NCI-H1092 (cell line): ENCODE data around the gene TXNRD2.
"Not testable (repeated sequence)": the region's sequence is repeated elsewhere in the genome, so short reads cannot be mapped to it uniquely, and the experiment has no call there.

ENCODE experiments used
- DNase-seq: peaks from one replicate; lab custom pipeline; 2025; lab: John Stamatoyannopoulos, UW

Gene TXNRD2

DNA sequence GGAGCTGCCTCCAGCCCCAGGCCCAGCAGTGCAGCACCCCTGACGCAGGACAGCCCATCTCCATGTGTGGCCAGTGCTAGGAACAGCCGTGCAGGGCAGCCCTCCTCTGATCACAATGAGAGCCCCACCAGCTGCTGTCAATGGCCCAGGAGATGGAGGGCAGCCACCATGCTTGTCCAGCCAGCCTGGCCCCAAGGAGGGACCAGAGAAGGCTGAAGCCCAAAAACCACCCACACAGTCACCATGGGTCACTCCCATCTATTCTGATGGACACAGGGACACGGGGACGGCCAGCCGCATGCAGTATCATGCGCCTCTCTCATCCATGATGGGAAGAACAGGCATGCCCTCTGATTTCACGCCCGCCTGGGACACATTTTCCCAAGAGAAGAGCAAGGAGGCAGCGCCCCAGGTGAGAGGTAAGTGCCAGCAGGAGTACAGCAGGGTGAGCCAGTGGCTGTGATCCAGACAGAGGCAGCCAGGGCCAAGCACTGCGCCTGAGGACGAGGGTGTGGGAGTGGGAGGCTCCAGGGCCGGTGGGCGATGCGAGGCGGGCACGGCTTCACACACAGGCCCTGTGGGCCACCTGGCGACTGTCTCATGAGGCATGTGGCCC lies 53.4 kb downstream of the TXNRD2 start:
- no peak for DNase-seq

DNA sequence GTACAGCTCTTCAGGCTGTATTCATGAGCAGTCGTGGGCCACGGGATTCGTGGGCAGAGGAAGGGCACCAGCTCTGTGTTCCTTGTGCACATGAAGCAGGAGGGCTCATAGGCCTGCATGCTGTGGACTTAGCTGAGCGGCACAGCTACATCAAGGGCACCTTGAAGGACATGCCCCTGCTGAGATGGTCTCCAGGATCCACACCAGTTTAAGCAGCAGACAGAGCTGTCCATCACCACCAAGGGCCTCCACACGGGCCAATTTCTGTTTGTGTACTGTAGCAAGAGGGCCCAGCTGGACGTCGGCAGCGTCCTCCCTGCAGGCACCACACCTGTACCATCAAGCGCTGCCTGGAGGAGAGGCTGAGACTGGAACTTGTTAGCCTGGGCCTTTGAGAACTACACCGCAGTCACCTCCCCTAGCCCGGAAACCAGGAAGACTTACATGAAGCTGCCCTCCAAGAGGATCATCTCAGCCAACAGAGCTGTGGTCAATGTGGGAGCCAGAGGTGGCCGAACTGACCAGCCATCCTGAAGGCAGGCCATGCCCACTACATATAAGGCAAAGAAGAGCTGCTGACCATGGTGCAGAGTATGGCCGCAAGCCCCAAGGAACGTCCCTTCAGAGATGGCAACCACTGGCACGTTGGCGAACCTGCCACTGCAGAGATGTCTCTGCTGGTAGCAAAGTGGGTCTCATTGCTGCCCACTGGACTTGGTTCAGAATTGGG lies 54.2 kb downstream of the TXNRD2 start:
- no peak for DNase-seq

DNA sequence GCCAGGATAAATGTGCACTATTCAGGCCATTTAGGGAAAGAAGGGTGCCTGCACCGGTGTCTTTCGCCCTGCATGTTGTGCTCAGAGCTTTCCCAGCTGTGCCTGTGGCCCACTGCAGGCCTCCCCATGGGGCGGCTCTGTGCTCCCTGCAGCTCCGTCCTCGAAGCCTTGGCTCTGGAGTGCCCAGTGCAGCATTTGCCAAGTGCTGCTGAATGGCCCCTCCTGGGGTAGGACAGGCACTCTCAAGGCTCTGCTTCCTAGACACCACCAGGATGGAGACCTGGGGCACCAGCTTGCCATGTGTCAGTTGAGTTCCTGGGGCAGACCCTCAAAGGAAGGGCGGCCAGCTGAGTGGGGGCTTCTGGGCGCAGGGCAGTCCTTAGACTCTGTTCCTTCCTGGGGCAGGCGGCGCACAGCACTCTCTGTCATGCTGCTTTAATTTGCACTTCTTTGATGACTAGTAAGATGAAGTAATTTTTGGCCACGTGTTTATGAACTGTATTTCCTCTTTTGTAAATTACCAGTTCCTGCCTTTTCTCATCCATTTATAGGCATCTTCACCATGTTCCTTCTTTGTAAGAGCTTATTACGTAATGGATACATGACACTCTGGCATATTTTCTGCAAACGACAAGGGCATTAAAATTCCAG lies 54.9 kb downstream of the TXNRD2 start:
- DNase-seq, result no peak

DNA sequence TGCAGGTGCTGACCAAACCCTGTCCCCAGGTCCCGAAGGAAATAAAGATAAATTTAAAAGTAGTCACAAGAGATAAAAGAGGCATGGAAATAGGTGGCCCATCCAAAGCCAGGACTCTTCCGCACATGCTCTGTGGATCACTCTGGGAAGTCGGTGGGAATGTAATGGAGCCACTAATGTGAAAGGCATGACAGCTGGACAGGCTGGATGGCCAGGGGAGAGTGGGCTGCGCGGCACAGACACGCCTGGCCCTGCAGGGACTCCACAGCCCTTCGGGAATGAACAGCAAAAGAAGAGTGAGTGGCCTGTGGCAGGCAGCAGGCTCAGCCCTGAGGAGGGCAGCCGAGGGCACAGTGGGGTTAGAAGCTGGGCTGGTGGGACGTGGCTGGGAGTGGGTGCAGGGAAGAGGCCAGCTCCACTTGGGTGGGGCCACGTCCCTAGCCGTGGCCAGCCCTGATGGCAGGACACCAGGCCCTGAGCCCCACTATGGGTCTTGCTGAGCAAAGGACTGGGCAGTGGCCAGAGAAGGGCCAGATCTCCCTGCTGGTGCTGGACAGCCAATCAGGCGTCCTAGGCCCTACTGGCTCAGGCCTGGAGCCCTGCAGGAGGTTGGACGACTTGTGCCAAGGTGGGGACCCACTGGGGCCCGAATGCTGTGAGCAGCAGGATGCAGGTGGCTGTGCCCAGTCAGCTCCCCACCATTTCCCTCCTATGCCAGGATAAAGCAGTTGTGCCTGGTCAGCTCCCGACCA lies 55.6 kb downstream of the TXNRD2 start:
- no peak for DNase-seq

DNA sequence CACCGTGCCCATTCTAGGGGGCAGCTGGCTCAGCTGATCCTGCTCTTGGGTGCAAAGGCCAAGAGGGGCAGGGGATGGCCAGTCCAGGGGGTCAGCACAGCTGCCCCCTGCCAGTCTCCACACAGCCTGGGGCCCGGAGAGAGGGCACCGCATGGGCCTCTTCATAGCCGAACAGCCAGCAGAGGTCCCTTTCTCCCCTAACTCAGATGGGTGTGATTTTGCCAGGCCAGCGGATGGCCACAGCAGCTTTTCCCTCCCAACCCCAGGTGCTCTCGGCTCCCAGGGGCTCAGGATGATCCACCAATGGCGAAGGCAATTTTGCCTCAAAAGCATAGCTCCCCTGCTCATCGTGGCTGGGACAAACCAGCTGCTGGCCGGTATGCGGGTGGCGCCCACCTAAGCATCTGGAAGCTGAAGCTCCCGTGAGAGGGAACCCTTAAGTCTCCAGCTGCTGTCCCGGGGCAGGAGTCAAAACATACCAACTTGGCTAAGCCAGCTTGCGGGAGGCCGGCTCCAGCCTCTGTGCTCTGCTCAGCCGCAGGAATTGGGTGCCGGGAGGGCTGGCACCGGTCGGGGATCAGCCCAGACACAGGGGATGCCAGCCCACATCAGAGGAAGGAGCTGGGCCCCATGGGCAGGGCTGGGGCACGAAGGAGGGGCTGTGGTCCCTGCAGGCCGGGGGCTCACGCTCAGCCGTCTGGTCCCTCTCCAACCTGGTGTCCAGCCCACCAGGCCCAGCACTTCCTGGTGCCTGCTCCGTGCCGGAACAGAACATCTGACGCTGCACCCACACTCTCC lies 56.5 kb downstream of the TXNRD2 start:
- DNase-seq, result no peak

DNA sequence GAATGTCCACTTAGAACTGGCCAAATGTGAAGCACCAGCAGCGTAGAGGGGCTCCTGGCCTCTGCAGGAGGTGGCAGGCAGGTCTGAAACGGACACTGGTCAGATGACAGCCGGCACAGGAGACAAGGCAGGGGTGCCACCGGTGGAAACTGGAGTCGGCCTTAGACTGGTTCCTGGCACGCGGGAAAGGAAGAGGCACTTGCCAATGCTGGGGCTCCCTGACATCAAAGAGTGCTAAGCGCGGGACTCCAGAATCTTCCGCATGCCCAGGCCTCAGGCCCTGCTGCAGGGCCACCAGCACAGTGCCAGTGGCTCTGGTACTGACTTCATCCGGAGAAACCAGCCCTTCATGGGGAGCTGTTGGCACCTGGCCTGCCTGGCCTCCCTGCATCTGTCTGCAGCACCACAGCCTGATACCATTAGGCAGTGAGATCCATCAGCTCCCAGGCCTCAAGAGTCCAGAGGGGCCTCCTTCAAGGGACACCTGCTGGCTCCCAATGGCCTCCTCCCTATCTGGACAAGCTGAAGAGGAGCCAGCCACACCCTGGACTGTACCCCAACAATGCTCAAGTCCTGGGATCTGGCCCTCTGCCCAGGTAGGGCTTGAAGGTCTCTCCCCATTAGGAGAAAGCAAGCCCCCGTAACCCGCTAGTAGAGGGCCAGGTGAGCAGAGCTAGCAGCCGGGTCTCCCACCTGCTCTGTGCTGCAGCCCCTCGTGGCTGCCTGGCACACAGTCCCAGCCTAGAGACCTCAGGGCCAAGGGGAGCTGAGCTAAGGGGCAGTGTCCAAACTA lies 57.3 kb downstream of the TXNRD2 start:
- DNase-seq, result no peak

DNA sequence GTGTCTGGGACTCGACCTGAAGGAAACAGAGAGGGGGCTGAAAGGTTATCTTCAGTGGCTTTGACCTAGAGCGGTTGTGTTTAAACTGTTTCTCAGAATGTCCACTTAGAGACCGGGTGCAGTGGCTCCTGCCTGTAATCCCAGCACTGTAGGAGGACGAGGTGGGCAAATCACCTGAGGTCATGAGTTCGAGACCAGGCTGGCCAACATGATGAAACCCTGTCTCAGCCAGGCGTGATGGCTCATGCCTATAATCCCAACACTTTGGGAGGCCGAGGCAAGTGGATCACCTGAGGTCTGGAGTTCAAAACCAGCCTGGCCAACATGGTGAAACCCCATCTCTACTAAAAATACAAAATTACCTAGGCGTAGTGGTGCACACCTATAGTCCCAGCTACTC lies 58.2 kb downstream of the TXNRD2 start:
- not testable (repeated sequence) for DNase-seq

DNA sequence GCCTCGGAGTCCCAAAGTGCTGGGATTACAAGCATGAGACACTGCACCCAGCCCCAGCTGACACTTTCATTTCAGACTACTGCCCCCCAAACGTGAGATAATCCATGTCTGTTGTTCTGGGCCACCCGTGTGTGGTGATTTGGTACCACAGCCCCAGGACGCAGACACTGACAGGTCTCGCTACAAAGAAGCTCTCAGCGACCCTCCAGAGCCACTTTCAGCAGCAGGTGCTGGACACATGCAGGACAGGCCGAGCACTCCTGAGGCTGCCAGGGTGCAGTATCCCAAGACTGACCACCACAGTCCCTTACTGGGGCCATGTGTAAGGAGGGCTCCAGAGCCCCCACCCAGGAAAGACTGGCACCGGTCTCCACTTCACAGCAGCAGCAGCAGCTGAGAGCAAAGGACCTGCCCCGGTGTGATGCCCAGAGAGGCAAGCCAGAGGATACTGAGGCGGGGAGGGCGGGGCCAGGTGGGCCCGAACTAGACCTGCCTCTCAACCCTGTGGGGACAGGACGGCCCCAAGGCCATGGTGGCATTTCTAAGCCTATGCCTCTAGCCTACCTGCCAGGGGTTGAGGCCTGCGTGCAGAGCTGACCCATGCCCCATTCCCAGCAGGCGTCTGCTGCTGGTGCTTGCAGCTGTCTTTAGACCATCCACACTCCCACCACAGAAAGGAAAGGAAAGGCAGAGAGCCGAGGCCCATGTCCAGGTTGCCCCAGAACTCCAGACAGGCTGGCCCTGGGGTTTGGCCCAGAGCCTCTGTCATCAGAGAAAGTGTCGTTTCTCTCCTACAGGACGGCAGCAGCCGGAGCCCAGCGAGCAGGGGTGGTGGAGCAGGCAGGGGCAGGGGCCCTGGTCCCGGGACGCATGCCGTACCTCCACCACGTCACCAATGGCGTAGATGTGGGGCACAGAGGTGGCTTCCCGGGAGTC lies 58.9 kb downstream of the TXNRD2 start:
- DNase-seq, result no peak

DNA sequence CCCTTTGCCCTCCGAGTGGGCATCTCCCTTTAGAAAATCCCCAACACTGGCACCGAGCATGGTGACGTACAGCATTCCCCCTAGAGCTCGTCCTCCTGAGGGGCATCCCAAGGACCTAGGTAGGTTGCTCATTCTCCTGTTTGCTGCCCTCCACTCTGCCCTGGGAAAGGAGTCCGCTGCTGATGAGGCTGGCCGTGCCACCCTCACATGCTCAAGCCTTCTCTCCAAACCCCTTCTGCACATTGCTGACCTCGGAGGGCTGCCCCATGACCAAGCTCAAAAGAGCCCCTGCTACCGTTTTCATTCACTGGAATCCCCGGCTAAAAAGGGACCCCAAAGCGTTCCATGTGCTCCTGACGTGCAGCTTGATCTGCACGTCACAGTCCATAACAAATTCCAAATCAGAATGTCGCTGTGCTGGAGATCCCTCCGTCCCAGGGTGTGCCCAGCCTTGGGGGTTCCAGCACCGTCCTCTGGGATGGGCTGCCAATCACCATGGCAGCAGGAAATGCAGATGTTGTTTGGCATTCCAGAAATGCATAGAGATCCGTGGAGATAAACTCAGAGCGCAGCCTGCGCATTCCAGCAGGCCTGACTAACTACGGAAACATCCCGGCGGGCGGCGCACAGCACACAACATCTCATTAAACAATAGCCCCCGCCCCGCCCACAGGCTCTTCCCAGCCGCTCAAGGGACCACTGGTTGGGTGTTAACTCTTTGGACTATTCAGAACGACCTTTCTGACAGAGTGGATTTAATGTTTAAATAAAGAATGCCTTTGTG lies 60.6 kb downstream of the TXNRD2 start:
- DNase-seq, result no peak

DNA sequence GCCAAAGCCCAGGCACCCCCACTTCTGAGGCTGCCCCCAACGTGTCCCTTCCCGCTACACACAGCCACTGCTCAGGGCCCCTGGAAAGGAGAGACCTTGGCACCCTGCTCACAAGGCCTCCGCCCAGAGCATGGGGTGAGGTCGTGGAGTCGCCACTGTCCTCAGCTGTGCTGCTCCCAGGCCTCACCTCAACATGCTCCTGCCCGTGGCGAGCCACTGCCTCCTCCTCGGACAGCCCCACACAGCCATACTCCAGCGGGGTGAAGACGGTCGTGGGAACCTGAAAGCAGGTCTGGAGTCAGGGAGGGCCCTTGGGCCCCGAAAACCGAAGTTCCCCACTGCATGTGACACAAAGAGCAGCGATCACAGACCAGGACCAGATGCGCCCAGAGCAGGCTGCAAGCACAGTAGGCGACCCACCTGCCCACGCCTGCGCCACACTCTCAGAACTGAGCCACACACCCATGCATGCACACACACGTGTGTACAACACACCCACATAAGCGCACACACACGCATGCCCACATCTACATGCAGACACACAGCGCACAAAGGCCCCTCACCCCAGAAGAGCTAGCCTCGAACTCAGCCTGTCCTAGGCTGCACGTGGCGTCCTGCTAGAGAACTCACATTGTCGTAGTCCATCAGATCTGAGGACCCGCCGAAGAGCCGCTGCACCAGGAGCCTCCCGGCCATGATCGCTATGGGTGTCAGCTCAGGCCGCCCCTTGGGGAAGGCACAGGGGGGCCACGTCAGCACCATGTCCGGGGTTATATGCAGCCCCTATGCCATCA lies 61.4 kb downstream of the TXNRD2 start:
- DNase-seq, result no peak

DNA sequence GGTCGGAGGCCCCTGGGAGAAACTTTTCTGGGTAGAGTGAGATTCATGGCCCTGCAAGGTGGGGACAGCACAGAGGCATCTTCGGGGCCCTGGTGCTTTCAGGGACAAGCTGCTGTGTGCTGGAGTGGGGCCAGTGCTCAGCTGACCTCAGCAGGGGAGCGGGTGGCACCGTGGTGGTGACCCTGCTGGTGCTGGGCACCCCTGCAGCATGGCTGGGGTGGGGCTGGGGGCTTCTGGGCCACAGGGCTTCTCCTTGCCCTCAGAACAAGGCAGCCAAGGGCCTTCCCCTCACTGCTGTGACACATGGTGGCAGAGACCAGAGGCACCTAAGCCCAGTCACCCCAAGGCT lies 62.0 kb downstream of the TXNRD2 start:
- DNase-seq, result no peak

DNA sequence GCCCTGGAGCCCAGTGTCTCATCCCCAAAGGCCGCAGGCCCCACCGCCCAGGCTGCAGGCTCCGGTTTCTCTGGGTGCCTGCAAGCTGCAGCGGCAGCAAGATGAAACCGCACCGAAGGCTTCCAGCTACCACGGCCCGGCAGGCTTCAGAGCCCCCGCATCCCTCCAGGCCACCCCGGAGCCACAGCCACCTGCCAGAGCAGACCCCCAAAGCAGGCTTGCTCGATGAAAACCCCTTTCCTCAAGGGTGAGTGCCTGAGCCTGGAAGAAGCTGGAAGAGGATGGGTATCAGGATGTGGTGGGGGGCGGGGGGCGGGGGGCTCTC lies 62.4 kb downstream of the TXNRD2 start:
- DNase-seq, result no peak

DNA sequence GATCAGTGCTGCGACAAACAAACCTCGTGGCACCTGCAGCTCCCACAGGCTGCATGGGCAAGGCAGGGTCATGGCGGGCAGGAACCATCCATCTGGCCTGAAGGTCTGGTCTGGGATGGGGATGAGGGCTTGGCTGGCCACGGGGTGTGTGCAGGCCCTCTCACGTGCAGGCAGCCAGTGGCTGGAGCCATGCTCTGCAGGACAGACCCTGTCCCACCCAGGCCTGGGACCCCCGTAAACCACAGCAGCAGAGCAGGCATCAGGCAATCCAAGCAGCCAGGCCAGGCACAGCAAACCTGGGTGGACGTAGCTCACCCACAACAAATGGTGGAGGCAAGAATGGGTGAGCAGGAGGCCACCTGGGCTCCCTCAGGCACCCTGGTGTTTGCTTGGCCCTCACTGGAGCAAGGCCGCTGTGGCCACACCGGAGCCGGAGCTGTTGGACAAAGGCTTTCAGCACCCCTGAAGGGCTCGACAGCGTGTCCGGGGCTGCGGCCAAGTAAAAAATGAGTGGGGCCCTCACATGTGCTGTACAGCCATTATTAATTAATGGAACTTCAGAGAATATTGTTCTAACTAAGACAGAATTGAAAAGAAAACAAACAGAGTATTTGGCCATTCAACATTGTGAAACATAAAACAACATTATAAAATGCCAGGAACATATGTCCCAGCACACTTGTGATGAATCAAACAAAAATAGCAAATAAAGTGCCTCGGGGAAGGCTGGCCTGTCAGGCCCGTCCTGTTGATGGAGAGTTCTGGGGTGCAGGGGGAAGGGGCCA lies 63.0 kb downstream of the TXNRD2 start:
- DNase-seq, result no peak

DNA sequence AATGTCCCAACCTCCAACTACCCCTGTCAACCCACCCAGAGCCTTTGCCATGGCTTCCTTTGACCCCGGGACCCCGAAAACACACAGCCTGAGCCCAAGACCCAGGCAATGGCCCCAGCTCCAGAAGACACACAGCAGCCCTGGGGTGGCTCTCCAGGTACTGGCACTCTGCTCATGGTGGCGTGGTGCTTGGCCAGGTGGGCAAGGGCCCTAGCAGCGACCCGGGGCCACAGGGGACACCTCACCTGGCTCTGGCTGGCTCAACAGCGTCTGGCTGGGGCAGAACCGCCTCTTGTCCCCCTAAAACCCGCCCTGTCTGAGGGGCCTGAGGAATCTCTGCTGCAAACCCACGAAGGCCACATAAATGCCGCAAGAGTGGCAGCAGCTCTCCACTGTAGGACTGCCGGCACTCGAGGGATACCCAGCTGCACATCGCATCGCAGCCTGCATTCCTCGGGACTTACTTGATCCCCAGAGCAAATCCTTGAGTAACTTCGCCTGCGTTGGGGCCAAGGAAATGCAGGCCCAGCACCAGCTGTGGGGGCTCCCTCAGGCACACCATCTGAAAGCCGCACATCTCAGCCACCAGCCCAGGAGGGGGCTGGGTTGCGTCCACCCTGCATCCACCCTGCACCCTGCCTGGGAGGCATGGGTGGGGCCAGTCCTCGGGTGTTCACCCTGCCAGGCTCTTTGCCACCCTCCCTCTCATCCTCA lies 63.8 kb downstream of the TXNRD2 start:
- no peak for DNase-seq

DNA sequence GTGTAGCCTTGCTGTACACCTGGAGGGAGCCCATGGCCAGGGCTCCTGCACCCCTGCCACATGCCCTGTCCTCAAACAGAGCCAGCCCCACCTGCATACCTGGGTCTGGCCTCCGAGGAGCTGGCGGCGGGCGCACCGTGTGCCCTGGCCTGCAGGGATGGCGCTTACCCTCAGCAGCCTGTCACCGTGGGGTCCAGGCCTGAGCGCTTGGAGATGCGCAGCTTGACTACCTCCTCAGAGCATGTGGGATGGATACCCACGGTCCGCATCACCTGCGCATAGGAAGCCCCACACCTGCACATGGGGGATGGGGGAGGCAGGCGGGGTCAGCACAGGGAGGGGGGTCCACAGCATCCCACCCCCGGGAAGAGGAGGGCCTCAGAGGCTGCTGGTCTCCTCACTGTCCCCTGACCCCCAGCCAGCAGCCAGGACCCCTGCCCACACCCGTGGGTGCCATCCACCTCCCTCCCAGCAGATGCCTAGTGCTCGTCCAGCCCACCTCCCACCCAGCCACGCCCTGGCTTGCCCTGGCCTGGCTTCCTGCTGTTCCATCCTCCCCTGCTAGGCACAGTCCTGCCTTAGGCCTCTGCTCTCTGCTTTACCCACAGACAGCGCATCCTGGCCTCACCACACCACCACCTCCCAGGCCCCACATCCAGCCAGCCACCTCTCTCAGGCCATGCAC lies 64.5 kb downstream of the TXNRD2 start:
- no peak for DNase-seq

DNA sequence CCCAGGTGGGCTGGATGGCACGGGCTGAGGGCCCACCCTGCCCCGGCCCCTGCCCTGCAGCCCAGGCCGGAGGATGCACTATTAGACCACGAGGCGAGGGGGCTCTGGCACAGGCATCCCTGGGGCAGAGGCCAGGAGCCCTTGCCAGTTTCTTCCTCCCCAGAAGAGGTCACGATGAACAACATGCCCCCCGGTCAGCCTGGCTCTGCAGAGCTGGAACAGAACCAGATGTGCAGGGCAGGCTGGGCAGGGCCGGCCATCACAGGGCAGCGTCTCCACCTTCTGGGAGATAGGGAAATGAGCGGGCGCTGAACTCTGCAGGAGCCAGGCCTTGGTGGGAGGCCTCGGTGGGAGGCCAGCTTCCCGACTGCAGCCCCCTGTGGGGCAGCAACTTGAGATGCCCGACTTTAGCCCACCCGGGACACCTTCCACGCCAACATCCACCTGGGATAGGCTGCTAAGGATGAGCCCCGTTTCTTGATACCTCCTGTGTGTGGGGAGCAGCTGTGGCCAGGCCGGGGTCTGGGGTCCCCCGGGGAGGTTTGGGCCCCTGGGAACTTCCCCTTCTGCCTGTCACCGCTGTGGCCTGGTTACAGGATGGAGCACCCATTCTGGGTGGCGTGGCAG lies 65.2 kb downstream of the TXNRD2 start:
- no peak for DNase-seq
